Measurements from ENCODE around the gene NCOA3.
"Not testable (repeated sequence)": the region's sequence is repeated elsewhere in the genome, so short reads cannot be mapped to it uniquely, and the experiment has no call there.

NCOA3 gene

DNA sequence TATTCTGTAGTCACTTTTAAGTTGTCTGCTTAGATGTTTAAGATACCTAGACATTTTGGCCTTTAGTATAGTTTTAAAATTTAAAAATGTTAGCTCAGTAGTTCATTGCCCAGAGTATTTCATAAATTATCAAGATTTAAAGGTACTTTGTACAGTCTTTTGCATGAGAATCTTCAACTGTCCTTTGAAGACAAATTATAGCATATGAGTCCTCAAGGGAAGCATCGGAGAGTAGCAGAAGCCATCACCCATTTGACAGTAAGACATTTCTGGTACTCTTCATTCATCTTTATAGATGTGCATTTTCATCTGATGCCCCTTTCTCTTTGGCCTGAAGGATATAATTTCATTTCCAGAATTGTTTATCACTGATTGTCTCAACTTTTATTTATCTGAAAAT, 89.5 kb downstream of the NCOA3 start:
- ATAC-seq (replicated peaks; ENCODE audit: extremely low read depth, poor library complexity, severe bottlenecking) (no peak), DNase-seq (ENCODE audit: low spot score in 2 of 2) (no peak)
- Mint-ChIP-seq H3K27ac (ENCODE audit: low read depth) (peak overlapping the region; percentile 89), H3K4me3 (no peak overlapping the region), H3K4me1 (peaks cover 24% of the 10 kb centered on the region), H3K36me3 (ENCODE audit: insufficient read depth) (peaks cover 20% of the 10 kb centered on the region), H3K27me3 (no peaks in the 10 kb centered on the region), H3K9me3 (no peaks in the 10 kb centered on the region)

DNA sequence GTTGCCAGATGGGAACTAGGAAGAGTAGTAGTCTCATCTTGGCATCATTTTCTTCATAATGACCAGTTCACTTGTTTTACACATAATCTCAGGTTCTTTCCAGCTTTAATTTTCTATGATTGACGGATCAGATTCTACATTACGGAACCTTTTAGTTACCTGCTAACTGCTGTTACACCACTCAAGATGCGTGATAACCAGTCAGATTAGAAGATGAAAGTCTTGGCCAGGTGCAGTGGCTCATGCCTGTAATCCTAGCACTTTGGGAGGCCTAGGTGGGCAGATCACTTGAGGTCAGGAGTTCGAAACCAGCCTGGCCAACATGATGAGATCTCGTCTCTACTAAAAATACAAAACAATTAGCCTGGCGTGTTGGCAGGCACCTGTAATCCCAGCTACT, 92.5 kb downstream of the NCOA3 start:
- Mint-ChIP-seq H3K4me3 (no peak overlapping the region), H3K36me3 (ENCODE audit: insufficient read depth) (peaks cover 10% of the 10 kb centered on the region), H3K4me1 (peaks cover 29% of the 10 kb centered on the region), H3K27me3 (no peaks in the 10 kb centered on the region), H3K27ac (ENCODE audit: low read depth) (no peak overlapping the region), H3K9me3 (no peaks in the 10 kb centered on the region)
- ATAC-seq (replicated peaks; ENCODE audit: extremely low read depth, poor library complexity, severe bottlenecking) (no peak), DNase-seq (ENCODE audit: low spot score in 2 of 2) (no peak)

DNA sequence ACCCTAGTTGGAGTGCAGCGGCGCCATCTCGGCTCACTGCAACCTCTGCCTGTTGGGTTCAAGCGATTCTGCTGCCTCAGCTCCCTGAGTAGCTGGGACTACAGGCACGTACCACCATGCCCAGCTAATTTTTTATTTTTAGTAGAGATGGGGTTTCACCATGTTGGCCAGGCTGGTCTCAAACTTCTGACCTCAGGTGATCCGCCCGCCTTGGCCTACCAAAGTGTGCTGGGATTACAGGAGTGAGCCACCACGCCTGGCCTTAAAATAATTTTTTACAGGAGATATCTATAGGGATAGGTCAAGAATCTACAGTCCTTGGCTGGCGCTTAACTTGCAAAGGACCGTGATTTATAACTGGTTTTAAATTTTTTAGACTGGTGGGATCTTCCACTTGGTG, 93.5 kb downstream of the NCOA3 start:
- ATAC-seq (replicated peaks; ENCODE audit: extremely low read depth, poor library complexity, severe bottlenecking); H3K27ac Mint-ChIP-seq (ENCODE audit: low read depth); H3K9me3 Mint-ChIP-seq; H3K4me3 Mint-ChIP-seq; H3K27me3 Mint-ChIP-seq; DNase-seq (ENCODE audit: low spot score in 2 of 2): not testable (repeated sequence)
- H3K4me1 Mint-ChIP-seq, result peaks cover 37% of the 10 kb centered on the region
- peaks cover 13% of the 10 kb centered on the region for H3K36me3 Mint-ChIP-seq (ENCODE audit: insufficient read depth)

DNA sequence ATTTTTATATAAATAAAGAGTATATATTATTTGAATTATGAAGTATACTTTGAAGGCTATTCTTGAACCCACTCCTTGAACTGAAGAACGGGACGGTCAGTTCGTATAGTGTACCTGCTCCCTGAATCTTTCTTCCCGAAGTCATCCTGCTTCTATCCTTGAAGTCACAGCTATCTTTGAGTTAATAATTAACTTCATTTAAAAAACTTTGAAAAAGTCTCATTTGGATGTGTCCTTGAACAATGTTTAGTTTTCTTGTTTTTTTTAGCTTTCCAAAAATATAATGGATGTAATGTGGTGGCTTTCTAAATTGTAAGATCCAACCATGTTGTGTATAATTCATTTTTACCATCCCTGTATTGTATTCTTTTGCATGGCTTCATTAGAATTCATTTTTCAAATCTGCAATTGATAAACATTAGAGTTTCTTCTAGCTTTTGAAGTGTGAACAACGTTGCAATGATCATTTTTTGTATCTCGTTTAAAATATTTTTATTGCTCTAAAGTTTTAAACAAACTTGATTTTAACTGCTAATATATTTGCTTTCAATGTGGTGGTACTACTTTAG, 94.4 kb downstream of the NCOA3 start:
- peaks cover 13% of the 10 kb centered on the region for H3K36me3 Mint-ChIP-seq (ENCODE audit: insufficient read depth)
- H3K27me3 Mint-ChIP-seq, result no peaks in the 10 kb centered on the region
- no peaks in the 10 kb centered on the region for H3K9me3 Mint-ChIP-seq

DNA sequence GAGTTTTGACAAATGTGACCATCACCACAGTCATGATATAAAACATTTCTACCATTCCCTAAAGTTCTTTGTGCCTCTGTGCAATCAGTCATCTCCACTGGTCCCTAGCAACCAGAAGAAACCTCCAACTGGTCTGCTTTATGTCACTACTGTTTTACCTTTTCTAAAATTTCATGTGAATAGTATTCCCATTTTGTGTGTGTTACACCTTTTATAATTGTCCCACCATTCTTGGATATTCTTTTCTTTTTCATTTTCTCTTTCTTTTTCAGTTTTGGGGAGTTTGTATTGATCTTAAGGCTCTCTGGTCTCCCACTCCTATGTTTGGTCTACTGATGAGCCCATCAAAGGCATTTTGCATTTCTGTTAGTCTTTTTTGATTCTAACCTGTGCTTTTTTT, 95.4 kb downstream of the NCOA3 start:
- Mint-ChIP-seq H3K4me3 (no peak overlapping the region), H3K4me1 (peaks cover 35% of the 10 kb centered on the region), H3K27ac (ENCODE audit: low read depth) (no peak overlapping the region), H3K27me3 (no peaks in the 10 kb centered on the region), H3K36me3 (ENCODE audit: insufficient read depth) (peaks cover 15% of the 10 kb centered on the region), H3K9me3 (no peaks in the 10 kb centered on the region)
- DNase-seq (ENCODE audit: low spot score in 2 of 2), result no peak
- ATAC-seq (replicated peaks; ENCODE audit: extremely low read depth, poor library complexity, severe bottlenecking), result no peak

More for the DNA sequence above, 94.4 kb downstream of the NCOA3 start:
- Mint-ChIP-seq H3K4me1 (peaks cover 38% of the 10 kb centered on the region), H3K27ac (ENCODE audit: low read depth) (no peak overlapping the region), H3K4me3 (no peak overlapping the region)
- DNase-seq (ENCODE audit: low spot score in 2 of 2) (no peak), ATAC-seq (replicated peaks; ENCODE audit: extremely low read depth, poor library complexity, severe bottlenecking) (no peak)

DNA sequence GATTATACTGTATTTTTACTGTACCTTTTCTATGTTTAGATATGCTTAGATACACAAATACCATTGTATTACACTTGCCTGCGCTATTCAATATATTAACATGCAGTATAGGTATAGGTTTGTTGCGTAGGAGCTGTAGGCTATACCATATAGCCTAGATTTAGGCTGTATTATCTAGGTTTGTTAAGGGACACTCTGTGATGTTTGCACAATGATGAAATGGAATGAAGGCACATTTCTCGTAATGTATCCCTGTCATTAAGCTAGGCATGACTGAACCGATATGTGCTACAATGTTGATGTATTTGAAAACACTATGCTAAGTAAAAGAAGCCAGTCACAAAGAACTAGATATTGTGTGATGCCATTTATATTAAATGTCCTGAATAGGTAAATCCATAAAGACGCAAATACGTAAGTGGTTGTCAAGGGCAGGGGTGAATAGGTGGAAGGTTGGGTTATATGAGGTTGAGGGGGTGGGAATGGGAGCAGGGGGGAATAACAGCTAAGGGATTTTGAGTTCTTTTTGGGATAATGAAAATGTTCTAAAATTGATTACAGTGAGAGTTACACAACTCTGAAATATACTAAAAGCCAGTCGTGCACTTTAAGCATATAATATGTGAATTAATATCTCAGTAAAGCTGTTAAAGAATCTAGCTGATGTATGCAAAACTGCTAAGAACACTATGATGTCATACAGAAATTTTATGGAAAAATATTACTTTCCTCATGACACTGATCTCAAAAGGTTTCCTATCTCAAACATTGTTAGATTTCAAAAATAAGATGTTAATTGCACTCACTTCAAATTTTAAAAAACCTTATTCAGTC, 97.4 kb downstream of the NCOA3 start:
- Mint-ChIP-seq H3K36me3 (ENCODE audit: insufficient read depth) (peaks cover 10% of the 10 kb centered on the region), H3K4me3 (no peak overlapping the region), H3K9me3 (no peaks in the 10 kb centered on the region), H3K27me3 (no peaks in the 10 kb centered on the region), H3K27ac (ENCODE audit: low read depth) (no peak overlapping the region), H3K4me1 (peaks cover 38% of the 10 kb centered on the region)
- DNase-seq (ENCODE audit: low spot score in 2 of 2), result no peak
- ATAC-seq (replicated peaks; ENCODE audit: extremely low read depth, poor library complexity, severe bottlenecking), result no peak

DNA sequence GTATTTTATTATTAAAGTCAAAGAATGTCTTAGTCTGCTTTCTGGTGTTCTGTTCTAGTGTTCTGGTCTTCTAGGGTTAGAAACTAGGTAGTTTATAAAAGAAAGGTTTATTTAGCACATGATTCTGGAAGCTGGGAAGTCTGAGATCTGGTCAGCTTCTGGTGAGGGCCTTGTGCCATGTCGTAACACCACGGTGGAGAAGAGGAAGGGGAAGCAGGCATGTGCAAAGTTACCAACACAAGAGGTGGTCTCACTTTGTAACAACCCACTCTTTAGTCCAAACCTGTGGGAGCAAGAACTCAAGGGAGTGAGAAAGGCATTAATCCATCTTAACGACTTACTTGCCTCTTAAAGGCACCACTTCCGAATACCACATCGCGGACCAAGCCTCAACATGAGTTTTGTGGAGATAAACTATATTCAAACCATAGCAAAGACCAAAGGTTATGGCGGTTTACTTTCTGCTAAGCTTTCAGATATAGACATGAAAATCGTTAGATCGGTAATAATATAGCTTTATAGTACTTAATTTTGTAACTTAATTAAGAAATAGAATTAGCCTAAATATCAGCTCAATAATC, 99.4 kb downstream of the NCOA3 start:
- ATAC-seq (replicated peaks; ENCODE audit: extremely low read depth, poor library complexity, severe bottlenecking) (no peak), DNase-seq (ENCODE audit: low spot score in 2 of 2) (no peak)
- Mint-ChIP-seq H3K27me3 (no peaks in the 10 kb centered on the region), H3K4me3 (no peak overlapping the region), H3K27ac (ENCODE audit: low read depth) (no peak overlapping the region), H3K9me3 (no peaks in the 10 kb centered on the region), H3K36me3 (ENCODE audit: insufficient read depth) (peaks cover 5% of the 10 kb centered on the region), H3K4me1 (peaks cover 54% of the 10 kb centered on the region)

DNA sequence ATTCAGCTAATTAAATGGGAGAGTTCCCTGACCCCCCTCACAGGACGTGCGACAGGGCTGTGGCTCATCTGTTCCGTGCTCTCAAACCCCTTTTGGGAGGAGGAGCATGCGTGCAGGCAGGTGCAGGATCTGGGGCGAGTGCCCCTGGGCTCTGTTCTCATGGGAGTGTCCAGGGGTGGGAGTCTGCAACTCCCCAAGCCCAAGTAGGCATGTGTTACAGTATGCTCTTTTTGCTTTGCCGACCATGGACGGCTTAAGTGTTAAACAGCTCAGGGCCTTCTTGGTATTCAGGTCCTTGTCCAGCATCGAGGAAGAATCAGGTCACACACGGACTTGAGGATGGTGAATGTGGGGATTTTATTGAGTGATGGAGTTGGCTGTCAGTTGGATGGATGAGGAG, 101.6 kb downstream of the NCOA3 start:
- peaks cover 5% of the 10 kb centered on the region for H3K36me3 Mint-ChIP-seq (ENCODE audit: insufficient read depth)
- H3K27ac Mint-ChIP-seq (ENCODE audit: low read depth), result peak overlapping the region; percentile 67
- no peak overlapping the region for H3K4me3 Mint-ChIP-seq
- H3K4me1 Mint-ChIP-seq, result peaks cover 56% of the 10 kb centered on the region
- no peaks in the 10 kb centered on the region for H3K9me3 Mint-ChIP-seq
- ATAC-seq (replicated peaks; ENCODE audit: extremely low read depth, poor library complexity, severe bottlenecking) (no peak), DNase-seq (ENCODE audit: low spot score in 2 of 2) (no peak)
- no peaks in the 10 kb centered on the region for H3K27me3 Mint-ChIP-seq

DNA sequence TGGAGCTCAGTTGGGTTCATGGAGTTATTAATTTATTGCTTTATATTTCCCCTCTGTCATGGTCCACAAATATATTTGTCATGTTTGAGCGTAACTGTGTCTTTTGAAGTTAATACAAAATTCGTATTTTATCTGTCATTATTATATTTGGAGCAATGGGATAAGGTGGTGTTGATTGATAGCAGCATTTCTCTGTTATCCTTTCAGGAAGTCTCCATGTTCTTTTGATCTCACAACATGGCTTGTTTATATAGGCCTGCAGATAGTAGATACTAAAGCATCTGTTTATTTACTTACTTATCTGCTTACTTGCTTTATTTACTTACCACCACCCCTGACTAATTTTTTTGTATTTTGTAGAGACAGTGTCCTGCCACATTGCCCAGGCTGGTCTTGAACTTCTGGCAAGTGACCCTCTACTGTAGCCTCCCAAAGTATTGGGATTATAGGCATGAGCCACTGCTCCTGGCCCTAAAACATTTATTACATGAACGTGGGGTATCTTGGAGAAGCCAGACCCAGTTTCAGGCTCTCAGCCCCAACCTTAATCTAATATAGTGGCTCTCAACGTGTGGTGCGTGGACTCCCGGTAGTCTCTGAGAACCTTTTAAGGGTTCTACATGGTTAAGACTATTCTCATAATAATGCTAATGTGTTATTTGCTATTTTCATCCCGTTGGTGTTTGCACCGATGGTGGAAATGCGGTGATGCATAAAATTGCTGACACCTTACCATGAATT, 104.2 kb downstream of the NCOA3 start:
- Mint-ChIP-seq H3K36me3 (ENCODE audit: insufficient read depth) (peaks cover 3% of the 10 kb centered on the region), H3K9me3 (no peaks in the 10 kb centered on the region), H3K4me1 (peaks cover 61% of the 10 kb centered on the region), H3K27ac (ENCODE audit: low read depth) (peak overlapping the region; percentile 7), H3K27me3 (no peaks in the 10 kb centered on the region), H3K4me3 (no peak overlapping the region)
- ATAC-seq (replicated peaks; ENCODE audit: extremely low read depth, poor library complexity, severe bottlenecking), result no peak
- DNase-seq (ENCODE audit: low spot score in 2 of 2), result no peak

DNA sequence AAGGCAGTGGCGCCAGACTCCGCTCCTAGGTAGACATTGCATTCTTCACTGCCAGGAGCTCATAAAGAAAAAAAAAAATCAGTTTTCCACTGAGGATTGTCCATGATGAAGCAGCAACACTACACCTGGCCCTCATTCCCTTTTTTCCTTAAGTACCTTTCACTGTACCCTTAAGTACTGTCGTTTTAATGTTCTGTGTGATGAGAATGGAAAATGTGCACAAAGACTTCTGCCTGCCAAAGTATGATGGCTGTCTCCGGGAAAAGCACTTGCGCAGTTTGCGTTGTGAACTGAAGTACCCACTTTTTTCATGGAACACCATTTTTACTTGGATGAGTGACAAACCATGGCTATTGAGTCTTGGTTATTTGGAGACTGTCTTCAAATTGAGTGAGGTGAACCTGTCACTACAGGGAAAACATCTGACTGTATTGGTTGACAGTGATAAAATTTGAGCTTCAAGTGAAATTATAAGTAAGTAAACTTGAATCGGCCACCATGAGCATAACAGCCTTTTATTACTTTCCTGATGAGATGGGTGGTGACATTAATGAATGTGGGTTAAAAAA, 104.8 kb downstream of the NCOA3 start:
- no peak for DNase-seq (ENCODE audit: low spot score in 2 of 2)
- Mint-ChIP-seq H3K36me3 (ENCODE audit: insufficient read depth) (peaks cover 3% of the 10 kb centered on the region), H3K4me3 (no peak overlapping the region), H3K27me3 (no peaks in the 10 kb centered on the region), H3K27ac (ENCODE audit: low read depth) (peak overlapping the region; percentile 14), H3K9me3 (no peaks in the 10 kb centered on the region), H3K4me1 (peaks cover 66% of the 10 kb centered on the region)
- no peak for ATAC-seq (replicated peaks; ENCODE audit: extremely low read depth, poor library complexity, severe bottlenecking)

DNA sequence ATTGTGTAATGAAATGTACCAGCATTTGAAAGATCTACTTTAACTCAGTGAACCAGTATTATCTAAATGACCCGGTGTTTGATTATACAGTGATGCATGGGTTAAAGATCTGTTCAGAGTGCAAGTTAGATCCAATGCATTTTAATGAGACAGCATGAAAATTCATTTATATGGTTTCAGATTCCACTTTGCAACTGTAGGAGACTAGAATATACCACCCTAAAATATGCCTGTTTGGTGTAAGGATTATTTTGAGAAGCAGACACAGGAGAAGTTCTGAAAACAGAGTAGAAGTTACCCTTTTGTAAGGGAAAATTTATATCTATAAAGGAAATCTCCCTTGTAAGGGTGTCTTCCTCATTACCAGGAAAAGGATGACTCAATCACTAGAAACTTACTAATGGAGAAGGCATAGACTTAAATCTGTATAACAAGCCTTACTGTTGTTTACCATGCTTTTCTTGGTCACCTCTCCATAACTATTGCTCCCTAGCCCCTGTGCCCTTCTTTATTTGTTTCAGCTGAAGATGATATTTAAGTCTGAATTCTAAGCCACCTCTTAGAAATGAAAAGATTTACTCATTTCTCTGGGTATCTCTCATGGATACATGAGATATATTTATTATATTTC, 105.4 kb downstream of the NCOA3 start:
- DNase-seq (ENCODE audit: low spot score in 2 of 2) (no peak), ATAC-seq (replicated peaks; ENCODE audit: extremely low read depth, poor library complexity, severe bottlenecking) (no peak)
- Mint-ChIP-seq H3K36me3 (ENCODE audit: insufficient read depth) (peaks cover 2% of the 10 kb centered on the region), H3K9me3 (no peaks in the 10 kb centered on the region), H3K27me3 (no peaks in the 10 kb centered on the region), H3K27ac (ENCODE audit: low read depth) (peak overlapping the region; percentile 14), H3K4me3 (no peak overlapping the region), H3K4me1 (peaks cover 62% of the 10 kb centered on the region)

DNA sequence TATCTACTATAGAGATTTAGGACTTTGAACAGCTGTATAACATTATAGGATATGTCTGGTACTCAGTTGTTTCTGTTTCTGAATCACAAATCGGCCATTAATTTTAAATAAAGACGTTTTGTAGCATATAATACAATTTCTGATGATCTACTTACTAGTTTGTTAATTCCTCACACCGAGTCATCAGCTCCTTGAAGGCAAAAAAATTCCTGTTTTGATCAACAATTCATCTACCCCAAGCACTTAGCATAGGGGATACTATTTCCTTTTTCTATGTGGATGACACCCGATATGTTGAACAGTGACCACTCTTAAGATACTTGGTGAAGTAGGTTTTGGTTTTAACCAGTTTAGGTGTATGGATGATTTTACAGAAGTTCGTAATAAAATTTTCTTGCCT, 107.3 kb downstream of the NCOA3 start:
- Mint-ChIP-seq H3K36me3 (ENCODE audit: insufficient read depth) (peaks cover 2% of the 10 kb centered on the region), H3K4me1 (peaks cover 61% of the 10 kb centered on the region), H3K9me3 (no peaks in the 10 kb centered on the region), H3K4me3 (no peak overlapping the region), H3K27ac (ENCODE audit: low read depth) (peak overlapping the region; percentile 51), H3K27me3 (no peaks in the 10 kb centered on the region)
- no peak for ATAC-seq (replicated peaks; ENCODE audit: extremely low read depth, poor library complexity, severe bottlenecking)
- DNase-seq (ENCODE audit: low spot score in 2 of 2), result no peak
